ENCODE data around the gene RP2. TPM values are rescaled to one million over a fixed set of nuclear protein-coding genes. Genes with fewer than 3 reads are reported as not detected.

Gene RP2
- total RNA-seq, 1 experiment from 2014 or later = 5.7 TPM

GRCh38 chrX:46864606-46865005 lies 27.8 kb downstream of the RP2 start:
- no peak overlapping the region for H3K4me2 ChIP-seq (ENCODE audit: low read length)
- TF ChIP-seq, protein P1, sequence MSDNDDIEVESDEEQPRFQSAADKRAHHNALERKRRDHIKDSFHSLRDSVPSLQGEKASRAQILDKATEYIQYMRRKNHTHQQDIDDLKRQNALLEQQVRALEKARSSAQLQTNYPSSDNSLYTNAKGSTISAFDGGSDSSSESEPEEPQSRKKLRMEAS (IDR thresholded peaks at IDR 0.05) = no peak
- TF ChIP-seq ELF1 (IDR thresholded peaks at IDR 0.05; ENCODE audit: borderline replicate concordance, low read depth) (no peak), FOSL1 (IDR thresholded peaks at IDR 0.05; ENCODE audit: low read depth) (no peak), CTCF (IDR thresholded peaks at IDR 0.05 in 2 of 3, conservative IDR thresholded peaks at IDR 0.05 in 1 of 3; ENCODE audit: borderline replicate concordance in 1 of 3, insufficient read depth in 1 of 3, low read depth in 2 of 3, low read length in 2 of 3) (no peak), ZNF274 (IDR thresholded peaks at IDR 0.05; ENCODE audit: low read depth, low read length) (no peak), EZH2 (IDR thresholded peaks at IDR 0.05) (no peak), CEBPB (IDR thresholded peaks at IDR 0.05; ENCODE audit: low read depth) (no peak), EGR1 (IDR thresholded peaks at IDR 0.05; ENCODE audit: low read depth) (no peak), JUND (IDR thresholded peaks at IDR 0.05) (no peak), SRF (IDR thresholded peaks at IDR 0.05; ENCODE audit: low read depth) (no peak), ATF3 (IDR thresholded peaks at IDR 0.05) (no peak), POLR2AphosphoS5 (IDR thresholded peaks at IDR 0.05; ENCODE audit: low read depth, low read length) (no peak), ZFX (IDR thresholded peaks at IDR 0.05) (no peak), SIN3A (IDR thresholded peaks at IDR 0.05; ENCODE audit: low read depth) (no peak), REST (IDR thresholded peaks at IDR 0.05; ENCODE audit: low read depth) (no peak)
- intact Hi-C loops (cut with micrococcal nuclease) = no loop called here
- H3K27ac ChIP-seq (ENCODE audit: low read depth, low read length) = no peak overlapping the region
- no peaks in the 10 kb centered on the region for H3K9me3 ChIP-seq (ENCODE audit: control insufficient read depth in 1 of 2, insufficient read depth in 1 of 2, low read depth in 1 of 2, low read length in 2 of 2)
- no peaks in the 10 kb centered on the region for H3K9me2 ChIP-seq (ENCODE audit: insufficient read depth)
- H3K36me3 ChIP-seq (ENCODE audit: control insufficient read depth in 1 of 2, insufficient read depth in 2 of 2, low read length in 2 of 2) = no peaks in the 10 kb centered on the region
- CTCF ChIA-PET = interaction anchor here (0.7 kb wide), 1 partner anchor 68 kb away, joined by 3 read pairs; no protein-coding TSS in a partner anchor
- DNase-seq (ENCODE audit: low read depth, low spot score) = no peak
- no peak overlapping the region for H2AFZ ChIP-seq (ENCODE audit: low read depth, low read length, poor library complexity, severe bottlenecking)
- no peak overlapping the region for H3K9ac ChIP-seq (ENCODE audit: low read length)
- H3K79me2 ChIP-seq (ENCODE audit: insufficient read depth, low read length) = no peaks in the 10 kb centered on the region
- POLR2A ChIA-PET = no interaction called here
- no TSS peak for BruUV-seq (replicated peaks)
- no peaks in the 10 kb centered on the region for H4K20me1 ChIP-seq (ENCODE audit: insufficient read depth)
- RAD21 ChIA-PET (ENCODE audit: low non-redundant PET in 1 of 2, low total read pairs in 2 of 2, uncharacterized antibody in 2 of 2, unreplicated experiment in 2 of 2) = no interaction called here
- H3K4me3 ChIP-seq (replicated peaks in 1 of 2; ENCODE audit: low read depth in 1 of 2, low read length in 2 of 2) = no peak overlapping the region
- peaks cover 3 to 7% of the 10 kb centered on the region in 2 experiments for H3K4me1 ChIP-seq (ENCODE audit: control insufficient read depth in 1 of 2, insufficient read depth in 2 of 2, low read length in 2 of 2)
- no peaks in the 10 kb centered on the region for H3K27me3 ChIP-seq (ENCODE audit: insufficient read depth, low read length)
- no peak for ATAC-seq

Measured in HCT116 (cell line).